ENCODE results near the gene MEIS2. TPM values are rescaled to one million over a fixed set of nuclear protein-coding genes. Genes with fewer than 3 reads are reported as not detected.

Gene MEIS2
- total and polyA plus RNA-seq, 2 of the 13 experiments (the other 11 are each of a cell fraction or from before 2014, with no cell fraction given) = 10.7 to 12.4 TPM

DNA sequence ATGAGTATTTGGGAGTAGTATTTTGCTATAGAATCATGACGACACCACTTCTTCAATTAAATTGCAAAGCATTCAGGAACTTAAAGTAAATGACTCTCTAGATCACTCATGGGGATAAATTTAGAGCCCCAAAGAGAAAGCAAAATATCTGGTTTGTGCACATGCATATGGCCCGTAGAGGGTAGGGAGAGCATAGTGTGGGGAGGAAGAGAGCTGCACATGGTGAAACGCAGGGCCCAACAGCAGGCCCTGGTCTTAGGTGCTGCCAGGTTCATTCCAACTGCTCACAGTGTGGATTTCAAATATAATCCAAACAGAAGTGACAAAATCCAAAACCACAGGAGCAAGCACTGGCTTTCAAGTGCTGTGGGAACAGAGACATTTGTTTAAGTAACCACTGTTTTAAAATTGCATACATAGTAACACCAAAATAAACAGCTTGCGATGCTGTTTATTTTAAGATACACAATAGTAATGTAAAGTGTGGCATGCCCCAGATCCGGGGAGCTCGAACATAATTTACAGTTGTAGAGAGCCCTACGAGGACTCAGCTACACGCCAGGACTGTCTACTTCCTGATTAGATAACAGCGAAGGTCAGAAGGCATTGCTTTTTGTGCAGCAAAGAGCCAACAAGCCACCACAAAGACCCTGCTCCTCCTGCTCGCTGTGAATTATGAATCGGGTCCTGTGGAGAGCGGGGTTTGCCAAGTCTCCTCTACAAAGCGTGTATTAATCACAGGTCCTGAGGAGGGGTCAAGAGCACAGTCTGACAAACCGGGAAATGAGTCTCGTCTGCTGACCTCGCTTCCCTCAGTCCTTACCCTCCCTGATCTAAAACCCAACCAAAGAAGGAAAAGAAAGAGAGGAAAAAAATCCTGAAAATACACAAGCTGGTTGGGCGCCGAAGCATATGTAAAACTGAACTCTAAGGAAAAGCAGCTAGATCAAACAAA lies 80.6 kb downstream of the MEIS2 start (continued):
- TF ChIP-seq ZNF772 (CRISPR knock-in tag; IDR thresholded peaks at IDR 0.05) = 0 out of 2 replicates have a peak, but pooled peaks have one; percentile 27
- no peak for TF ChIP-seq ZNF317 (CRISPR knock-in tag; IDR thresholded peaks at IDR 0.05)
- no peak for TF ChIP-seq RCOR2 (CRISPR knock-in tag; IDR thresholded peaks at IDR 0.05)
- no peak for TF ChIP-seq ZNF333 (CRISPR knock-in tag; IDR thresholded peaks at IDR 0.05; ENCODE audit: borderline replicate concordance)
- no peak for TF ChIP-seq ZMYM2 (CRISPR knock-in tag; IDR thresholded peaks at IDR 0.05)
- TF ChIP-seq RXRB (CRISPR knock-in tag; IDR thresholded peaks at IDR 0.05; ENCODE audit: borderline replicate concordance) = peak; percentile 30; the same call in 1 of the 2 replicates
- peak; percentile 24; the same call in 1 of the 2 replicates for TF ChIP-seq POLR2AphosphoS5 (IDR thresholded peaks at IDR 0.05; ENCODE audit: low read depth, low read length)
- no peak for TF ChIP-seq KDM5A (IDR thresholded peaks at IDR 0.05; ENCODE audit: borderline replicate concordance, low read length)
- no peak for TF ChIP-seq XBP1 (CRISPR knock-in tag; IDR thresholded peaks at IDR 0.05)
- no peak for TF ChIP-seq ZNF124 (CRISPR knock-in tag; IDR thresholded peaks at IDR 0.05)
- TF ChIP-seq ZNF530 (CRISPR knock-in tag; IDR thresholded peaks at IDR 0.05; ENCODE audit: low read depth) = no peak
- no peak for TF ChIP-seq ZNF180 (CRISPR knock-in tag; IDR thresholded peaks at IDR 0.05; ENCODE audit: borderline replicate concordance, low read depth)
- TF ChIP-seq, protein P1, sequence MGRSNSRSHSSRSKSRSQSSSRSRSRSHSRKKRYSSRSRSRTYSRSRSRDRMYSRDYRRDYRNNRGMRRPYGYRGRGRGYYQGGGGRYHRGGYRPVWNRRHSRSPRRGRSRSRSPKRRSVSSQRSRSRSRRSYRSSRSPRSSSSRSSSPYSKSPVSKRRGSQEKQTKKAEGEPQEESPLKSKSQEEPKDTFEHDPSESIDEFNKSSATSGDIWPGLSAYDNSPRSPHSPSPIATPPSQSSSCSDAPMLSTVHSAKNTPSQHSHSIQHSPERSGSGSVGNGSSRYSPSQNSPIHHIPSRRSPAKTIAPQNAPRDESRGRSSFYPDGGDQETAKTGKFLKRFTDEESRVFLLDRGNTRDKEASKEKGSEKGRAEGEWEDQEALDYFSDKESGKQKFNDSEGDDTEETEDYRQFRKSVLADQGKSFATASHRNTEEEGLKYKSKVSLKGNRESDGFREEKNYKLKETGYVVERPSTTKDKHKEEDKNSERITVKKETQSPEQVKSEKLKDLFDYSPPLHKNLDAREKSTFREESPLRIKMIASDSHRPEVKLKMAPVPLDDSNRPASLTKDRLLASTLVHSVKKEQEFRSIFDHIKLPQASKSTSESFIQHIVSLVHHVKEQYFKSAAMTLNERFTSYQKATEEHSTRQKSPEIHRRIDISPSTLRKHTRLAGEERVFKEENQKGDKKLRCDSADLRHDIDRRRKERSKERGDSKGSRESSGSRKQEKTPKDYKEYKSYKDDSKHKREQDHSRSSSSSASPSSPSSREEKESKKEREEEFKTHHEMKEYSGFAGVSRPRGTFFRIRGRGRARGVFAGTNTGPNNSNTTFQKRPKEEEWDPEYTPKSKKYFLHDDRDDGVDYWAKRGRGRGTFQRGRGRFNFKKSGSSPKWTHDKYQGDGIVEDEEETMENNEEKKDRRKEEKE (IDR thresholded peaks at IDR 0.05) = no peak
- TF ChIP-seq SOX13 (IDR thresholded peaks at IDR 0.05) = no peak
- TF ChIP-seq SOX13 (CRISPR knock-in tag; conservative IDR thresholded peaks at IDR 0.05 in 1 of 2, IDR thresholded peaks at IDR 0.05 in 1 of 2) = peak in 1 of 2 experiments; percentile 38; a peak in 1 of 4 replicates
- no peak for TF ChIP-seq ZNF264 (CRISPR knock-in tag; IDR thresholded peaks at IDR 0.05)
- no peak for TF ChIP-seq MED13 (CRISPR knock-in tag; IDR thresholded peaks at IDR 0.05)
- TF ChIP-seq ZNF367 (CRISPR knock-in tag; IDR thresholded peaks at IDR 0.05; ENCODE audit: borderline replicate concordance) = no peak
- no peak for TF ChIP-seq ZNF274 (CRISPR knock-in tag; IDR thresholded peaks at IDR 0.05)
- TF ChIP-seq HCFC1 (IDR thresholded peaks at IDR 0.05; ENCODE audit: low read depth, low read length) = no peak
- TF ChIP-seq ZNF761 (CRISPR knock-in tag; conservative IDR thresholded peaks at IDR 0.05) = no peak
- 0 out of 2 replicates have a peak, but pooled peaks have one; percentile 10 for TF ChIP-seq SUZ12 (IDR thresholded peaks at IDR 0.05; ENCODE audit: low read depth, low read length)
- peak; percentile 67; the same call in 1 of the 2 replicates for TF ChIP-seq ZBTB20 (CRISPR knock-in tag; IDR thresholded peaks at IDR 0.05; ENCODE audit: borderline replicate concordance, low read depth)
- peak; percentile 63; the same call in 1 of the 2 replicates for TF ChIP-seq SAP130 (CRISPR knock-in tag; IDR thresholded peaks at IDR 0.05; ENCODE audit: low read depth)
- no peak for TF ChIP-seq ZNF737 (CRISPR knock-in tag; IDR thresholded peaks at IDR 0.05; ENCODE audit: borderline replicate concordance)
- TF ChIP-seq ISX (CRISPR knock-in tag; conservative IDR thresholded peaks at IDR 0.05) = no peak
- peak; percentile 34; the same call in 1 of the 2 replicates for TF ChIP-seq TCF7 (IDR thresholded peaks at IDR 0.05; ENCODE audit: low read depth)
- no peak for TF ChIP-seq ZSCAN20 (CRISPR knock-in tag; IDR thresholded peaks at IDR 0.05; ENCODE audit: borderline replicate concordance)
- no peak for TF ChIP-seq KAT2B (IDR thresholded peaks at IDR 0.05; ENCODE audit: borderline replicate concordance, low read depth, low read length)
- no peak for TF ChIP-seq SMYD3 (CRISPR knock-in tag; IDR thresholded peaks at IDR 0.05)
- TF ChIP-seq TOPORS (CRISPR knock-in tag; IDR thresholded peaks at IDR 0.05) = no peak

Data from HepG2 (cell line).